HG02610 (cell line): ENCODE measurements around the gene CBFB.
"Not testable (repeated sequence)": the region's sequence is repeated elsewhere in the genome, so short reads cannot be mapped to it uniquely, and the experiment has no call there.

Experiments used
- ATAC-seq: cut with Tn5 transposase; IDR thresholded peaks from one replicate; pipeline ENCODE4 v1.9.1; 2021; ENCODE audit warnings: mild to moderate bottlenecking, moderate library complexity; ENCODE audit not compliant: unreplicated experiment

Gene CBFB

DNA sequence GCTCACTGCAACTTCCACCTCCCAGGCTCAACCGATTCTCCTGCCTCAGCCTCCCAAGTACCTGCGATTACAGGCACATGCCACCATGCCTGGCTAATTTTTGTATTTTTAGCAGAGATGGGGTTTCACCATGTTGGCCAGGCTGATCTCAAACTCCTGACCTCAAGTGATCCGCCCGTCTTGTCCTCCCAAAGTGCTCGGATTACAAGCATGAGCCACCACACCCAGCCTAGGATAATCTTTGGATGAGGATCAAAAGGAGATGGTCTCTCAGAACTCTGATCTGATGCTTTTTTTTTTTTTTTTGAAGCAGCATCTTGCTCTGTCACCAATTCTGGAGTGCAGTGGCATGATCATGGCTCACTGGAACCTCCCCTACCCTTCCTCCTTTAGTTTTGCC, 93.8 kb downstream of the CBFB start:
- ATAC-seq: not testable (repeated sequence)

DNA sequence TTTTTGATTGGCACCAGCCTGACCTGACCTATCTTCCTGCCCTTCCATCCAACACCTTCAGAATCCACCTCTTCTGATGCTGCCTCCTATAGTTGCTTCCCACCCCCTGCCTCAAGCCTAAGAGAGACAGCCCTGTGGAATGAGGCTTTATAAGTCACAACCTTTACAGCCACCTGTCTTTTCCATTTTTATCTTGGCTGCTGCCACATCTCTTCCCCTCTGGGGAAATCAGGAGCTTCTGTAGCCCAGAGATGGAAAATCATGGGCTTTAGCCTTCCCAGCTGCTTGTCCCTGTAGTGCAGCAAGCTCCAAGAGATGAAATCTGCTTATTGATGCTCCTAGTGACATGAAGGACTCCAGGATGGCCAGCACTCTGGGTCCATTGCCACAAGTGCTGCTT, 99.5 kb downstream of the CBFB start:
- ATAC-seq: no peak

DNA sequence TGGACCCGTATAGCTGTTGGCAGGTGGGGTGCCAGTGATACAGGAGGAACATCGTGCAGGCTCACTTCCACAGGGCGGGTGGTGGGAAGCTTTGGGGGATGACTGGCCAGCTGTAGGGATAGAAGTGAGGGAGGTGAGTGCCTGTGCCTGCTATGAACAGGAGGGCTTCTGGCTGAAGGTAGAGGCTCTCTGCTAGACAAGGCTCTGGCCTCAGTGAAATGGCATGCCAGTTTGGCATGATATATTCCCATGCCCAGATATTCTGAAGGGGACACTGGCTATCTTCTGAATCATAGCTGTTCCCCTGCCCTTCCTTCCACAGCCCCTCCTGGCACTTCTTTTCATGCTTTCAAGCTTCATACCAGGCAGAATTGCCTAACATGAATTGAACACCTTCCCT, 99.9 kb downstream of the CBFB start:
- ATAC-seq: no peak

DNA sequence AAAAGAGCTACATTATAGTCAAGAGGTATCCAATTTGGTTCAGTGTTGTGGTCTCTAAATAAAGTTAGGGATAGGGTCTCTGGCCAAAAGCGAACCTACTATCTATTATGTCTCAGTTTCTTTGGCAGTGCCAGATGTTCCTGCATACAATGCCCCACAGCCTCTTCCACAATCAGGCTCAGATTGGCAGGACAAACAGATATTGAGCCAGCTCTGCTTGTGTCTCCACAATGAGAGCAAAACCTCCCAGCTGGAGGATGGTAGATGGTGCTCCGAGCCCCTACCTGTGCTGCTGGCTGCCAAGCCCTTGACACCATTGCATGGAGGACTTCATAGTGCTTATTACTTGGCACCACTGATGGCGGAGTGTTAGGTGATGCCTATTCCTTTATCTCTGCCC, 100.5 kb downstream of the CBFB start:
- ATAC-seq: no peak

DNA sequence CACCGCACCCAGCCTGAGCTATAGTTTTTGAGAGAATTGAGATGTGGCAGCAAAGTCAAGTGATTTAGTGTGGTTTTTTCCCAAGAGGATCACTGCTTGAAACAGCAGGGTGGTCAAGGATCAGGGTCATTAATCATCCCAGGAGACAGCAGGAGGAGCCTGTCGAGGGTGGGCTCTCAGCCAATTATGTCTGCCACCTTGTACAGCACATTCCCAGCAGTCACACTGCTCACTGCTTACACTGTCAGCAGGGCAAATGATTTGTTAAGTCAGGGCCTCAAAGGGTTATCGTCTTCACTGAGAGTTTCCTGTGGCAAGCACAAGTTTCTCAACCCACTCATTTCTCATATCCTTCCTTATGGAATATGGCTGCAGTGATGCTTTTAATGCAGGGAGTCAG, 108.7 kb downstream of the CBFB start:
- no peak for ATAC-seq

DNA sequence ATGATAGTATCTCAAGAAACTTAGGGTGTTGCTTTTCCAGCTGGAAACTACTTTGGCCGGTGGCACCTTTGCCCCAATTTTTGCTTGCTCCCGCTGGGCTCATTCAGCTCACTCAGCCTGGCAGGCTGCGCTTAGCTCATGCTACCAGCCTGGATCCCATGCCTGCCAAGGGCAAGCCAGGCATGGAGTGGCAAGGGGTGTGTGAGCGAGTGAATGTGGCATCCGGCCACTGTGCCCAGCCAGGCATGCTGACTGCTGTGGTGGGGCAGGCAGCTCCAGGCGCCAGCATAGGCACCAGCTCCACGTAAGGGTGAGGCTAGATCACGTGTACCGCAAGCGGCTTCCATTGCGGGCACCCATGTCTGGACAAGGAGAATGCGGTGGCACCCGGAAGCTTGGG, 112.4 kb downstream of the CBFB start:
- ATAC-seq: no peak

DNA sequence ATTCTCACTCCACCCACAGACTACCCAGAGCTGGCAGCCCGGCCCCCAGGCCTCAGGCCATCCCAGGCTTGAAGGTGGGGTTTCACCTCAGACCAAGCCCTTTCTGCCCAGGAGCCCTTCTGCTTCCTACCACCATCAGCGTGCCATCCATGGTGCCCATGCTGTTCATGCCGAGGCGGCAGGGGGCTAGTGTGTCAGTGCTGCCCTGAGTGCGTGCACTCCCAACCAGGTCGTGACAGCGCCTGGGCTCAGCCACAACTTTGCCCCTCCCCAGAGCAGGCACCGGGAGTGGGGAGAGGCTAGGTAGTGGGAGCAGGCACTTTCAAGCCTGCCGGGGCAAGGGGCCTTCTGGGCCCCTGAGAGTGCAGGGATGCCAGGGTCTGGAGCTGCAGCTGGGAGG, 113.4 kb downstream of the CBFB start:
- no peak for ATAC-seq

DNA sequence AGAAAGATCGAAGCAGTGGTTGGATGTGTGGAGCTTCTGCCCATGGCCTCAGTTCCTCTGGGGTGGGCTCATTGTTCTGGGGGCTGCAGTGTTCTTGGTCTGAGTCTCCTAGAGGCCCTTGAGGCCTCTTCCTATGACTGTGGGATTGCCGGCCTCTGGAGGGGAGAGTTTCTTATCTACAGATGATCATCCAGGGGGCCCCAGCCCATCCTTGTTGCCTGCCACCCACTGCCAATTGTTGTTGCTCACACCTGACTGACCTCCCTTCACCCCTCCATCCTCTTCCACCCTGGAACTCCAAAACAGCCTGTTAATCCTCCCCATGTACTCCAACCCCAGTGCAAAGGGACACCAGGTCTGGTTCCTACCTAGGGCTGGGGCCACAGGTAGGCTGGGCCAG, 116.0 kb downstream of the CBFB start:
- ATAC-seq: no peak

DNA sequence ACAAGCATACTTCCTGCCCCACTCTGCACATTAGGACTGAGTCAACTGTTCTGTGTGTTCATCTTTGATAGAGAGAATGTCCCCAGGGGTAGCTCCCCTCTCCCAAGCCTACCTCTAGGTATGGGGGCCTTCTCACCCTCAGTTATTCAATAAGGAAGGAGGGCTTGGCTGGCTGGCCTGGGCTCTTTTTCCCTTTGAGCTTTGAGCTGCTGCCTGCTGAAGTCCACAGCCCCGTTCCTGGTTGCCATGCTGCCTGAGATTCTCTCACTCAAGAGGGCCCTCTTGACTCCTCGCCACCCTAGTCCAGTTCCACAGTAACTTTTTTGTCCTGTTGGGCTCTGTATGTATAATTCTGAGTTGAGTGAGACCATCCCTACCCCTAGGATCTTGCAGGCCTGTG, 116.8 kb downstream of the CBFB start:
- no peak for ATAC-seq

DNA sequence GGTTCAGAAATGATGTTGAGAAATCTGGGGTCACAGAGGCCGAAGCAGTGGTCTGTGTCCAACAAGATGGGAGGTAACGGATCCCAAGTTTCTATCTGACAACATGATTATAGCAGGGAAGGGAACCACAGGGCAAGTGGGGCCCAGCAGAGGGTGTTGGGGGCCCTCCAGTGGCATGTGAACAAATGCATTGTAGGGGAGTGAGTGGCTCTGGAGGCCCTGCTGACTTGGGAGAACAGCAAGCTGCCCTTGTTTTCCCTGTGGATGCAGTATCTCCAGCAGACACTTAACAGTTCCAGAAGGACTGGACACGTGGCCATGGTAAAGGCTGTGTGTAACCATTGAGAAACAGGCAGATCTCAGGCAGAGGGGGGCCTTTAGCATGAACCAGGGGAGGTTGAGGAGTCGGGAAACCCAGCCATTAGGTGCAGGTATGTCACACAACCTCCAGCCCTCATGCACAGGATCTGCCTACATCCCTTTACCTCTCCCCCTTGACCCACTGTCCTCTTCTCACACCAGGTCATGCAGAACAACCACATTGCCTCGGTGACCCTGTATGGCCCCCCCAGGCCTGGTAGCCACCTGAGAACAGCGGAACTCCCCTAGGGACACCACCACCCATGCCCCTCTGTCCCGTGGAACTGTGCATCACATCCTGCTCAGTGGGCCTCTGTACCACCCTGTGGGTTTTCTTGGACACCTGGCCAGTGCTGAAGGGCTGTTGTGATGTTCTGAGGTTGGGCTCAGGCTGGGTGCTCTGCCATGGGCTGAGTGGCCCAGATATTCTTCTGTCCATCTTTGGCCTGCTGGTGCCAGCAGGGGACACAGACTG, 117.8 kb downstream of the CBFB start:
- ATAC-seq: no peak

DNA sequence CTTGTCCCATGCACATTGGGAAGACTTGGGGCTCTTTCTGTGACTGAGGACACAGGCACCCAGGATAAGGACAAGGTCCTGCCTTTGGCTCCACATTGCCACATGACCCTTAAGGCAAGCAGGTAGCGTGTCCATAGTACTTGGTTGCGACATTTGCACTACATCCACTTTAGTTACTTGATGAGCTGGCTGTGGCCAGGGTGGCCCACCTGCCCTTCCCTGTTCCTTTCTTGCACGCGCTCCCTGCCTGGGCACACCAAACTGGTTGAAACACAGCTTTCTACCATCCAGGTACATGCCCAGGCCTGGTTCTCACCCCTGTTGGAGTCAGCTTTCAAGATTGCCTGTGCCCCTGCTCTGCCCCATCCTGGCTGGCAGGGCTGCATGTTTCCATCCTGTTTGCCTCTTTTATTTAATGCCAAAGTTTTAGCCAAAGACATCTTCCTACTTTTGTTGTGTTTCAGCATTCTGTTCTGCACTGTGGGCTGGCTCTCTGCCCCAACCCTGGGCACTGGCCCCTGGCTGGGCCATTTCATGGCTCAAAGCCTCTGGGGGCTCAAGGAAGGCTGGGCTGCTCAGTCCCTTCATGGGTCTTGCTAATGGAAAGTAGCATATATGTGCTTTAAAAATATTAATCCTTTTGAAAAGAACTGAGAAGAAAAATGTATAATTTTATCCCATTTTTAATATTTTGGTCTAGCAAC, 118.6 kb downstream of the CBFB start:
- ATAC-seq: no peak

DNA sequence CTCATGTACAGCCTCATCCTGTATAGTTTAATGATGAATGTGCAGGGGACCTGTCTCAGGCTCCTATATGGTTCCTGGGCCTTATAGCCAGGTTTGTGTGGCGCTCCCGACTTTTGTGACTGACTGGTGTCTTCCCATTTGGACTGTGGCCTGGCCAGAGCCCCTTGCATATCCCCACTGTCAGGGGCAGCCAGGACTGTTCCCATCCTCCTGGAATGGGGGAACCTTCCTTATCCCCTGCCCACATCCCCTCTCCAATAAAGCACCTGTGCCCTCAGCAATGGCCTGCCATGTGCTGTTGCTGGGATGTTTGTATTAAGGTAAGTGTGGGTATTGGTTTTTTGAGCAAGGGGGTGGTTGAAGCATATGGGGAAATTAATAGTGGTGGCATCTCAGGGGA, 119.3 kb downstream of the CBFB start:
- no peak for ATAC-seq

DNA sequence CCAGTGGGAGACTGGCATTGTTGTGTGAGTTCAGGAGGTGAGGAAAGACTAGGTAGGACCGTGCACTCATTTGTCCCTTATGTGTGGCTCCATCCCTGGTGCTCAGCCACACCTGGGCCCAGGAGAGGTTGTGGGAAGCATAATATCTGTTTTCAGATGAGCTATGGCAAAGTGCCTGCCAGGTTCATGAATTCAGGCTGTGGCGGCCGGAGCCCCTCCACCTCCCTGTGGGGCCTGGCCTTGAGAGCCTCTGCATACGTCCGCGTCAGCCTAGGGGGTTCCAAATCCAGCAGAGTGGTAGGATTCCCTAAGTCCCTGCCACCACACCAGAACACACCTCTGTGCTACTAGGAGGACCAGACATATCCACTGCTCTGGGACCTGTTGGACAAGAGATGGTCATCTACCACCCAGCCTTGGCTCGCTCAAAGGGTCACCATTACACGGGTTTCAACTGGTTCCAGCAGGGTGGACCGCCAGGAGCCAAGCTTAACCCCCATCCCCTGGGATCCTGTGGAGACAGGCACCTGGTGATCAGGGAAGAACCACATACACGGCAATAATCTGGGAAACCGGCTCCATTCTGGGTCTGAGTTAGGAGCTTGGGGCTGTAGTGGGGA, 119.8 kb downstream of the CBFB start:
- ATAC-seq: no peak

DNA sequence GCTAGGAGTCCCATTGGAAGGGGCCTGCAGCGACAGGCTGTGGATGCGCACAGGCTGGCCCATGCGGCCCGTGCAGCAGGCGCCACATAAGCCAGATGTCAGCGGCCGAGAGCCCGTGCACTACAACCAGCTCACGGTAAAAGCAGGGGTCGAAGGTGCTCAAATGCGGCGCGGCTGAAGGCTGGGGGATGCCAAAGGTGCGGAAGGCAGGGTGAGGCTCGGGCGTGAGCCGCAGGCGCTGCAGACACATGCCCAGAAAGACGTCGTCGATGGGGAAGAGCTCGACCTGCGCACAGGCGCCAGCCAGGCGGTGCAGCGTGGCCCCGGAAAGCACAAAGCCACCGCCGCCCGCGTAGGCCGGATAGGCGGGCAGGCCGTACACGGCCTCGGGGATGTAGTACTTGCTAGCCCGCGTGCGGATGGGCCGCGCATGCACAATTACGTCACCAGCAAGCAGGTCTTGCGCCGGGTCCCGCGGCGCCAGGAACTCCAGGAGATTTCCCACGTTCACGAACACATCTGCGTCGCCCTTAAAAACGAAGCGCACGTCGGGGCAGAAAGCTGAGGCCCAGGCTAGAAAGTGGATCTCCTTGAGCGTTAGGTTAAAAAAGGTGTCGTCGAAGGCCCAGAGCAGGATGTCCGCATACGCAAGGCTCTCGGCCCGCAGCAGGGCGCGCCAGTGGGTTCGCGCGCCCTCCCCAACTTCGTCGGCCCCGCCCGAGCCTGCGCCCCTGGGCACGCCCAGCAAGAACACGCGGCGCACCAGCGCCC, 120.5 kb downstream of the CBFB start:
- no peak for ATAC-seq

DNA sequence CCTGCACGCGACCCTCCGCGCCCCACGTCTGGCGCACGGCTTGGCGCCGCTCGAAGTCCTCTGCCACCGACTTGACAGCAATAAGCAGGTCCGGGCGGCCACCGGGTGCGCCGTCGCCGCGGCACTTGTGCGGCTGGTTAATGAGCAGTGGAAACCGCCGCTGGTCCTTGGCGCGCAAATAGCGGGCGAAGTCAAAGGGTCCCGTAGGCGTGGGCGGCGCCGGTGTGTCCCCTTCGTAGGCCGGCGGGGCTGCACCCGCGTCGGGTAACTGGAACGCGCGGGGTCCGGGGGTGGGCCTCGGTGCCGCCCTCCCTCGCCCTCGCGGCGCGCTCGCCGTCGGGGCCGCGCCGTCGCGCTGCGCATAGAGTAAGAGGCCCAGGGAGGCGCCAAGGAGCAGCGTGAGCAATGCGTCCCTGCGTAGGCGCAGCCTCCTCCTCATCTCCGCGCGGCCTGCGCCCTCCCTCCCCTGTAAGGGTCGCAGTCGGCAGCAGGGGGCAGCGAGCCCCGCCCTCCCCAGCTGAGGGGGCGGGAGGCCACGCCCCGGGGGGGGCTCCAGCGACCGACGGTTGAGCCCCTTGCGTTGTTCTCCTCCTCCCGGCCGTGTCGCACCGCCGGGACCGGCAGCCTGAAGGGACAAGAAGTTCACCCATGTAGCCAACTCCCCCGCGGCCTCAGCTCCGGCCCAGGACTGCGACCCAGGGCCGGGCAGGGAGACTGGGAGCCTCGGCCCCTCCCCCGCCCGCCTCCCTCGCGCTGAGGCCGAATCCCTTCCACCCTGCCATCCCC, 121.3 kb downstream of the CBFB start:
- ATAC-seq: peak; percentile 28
